Spleen (tissue), 11 donors: Measurements from ENCODE around the gene RAB11FIP4. TPM values are rescaled to one million over a fixed set of nuclear protein-coding genes. Genes with fewer than 3 reads are reported as not detected.

ENCODE experiments used
- DNase-seq: peaks from one replicate; pipeline ENCODE4 v3.0.0-alpha.2; 2020
- H3K27ac ChIP-seq, 8 donors: fragments of 200-600 bp; sonication (generic) in 7 of 8; 1 replicate in 4 of 8; 2 replicates in 4 of 8; pipeline versions ENCODE4 v1.5.0 to v1.8.0; 2016 to 2021; ENCODE audit warnings: inconsistent platforms in 4 of 8, mild to moderate bottlenecking in 4 of 8, moderate library complexity in 1 of 8
- H3K27me3 ChIP-seq, 7 donors: fragments of 200-600 bp; sonication (generic) in 6 of 7; replicated peaks in 1 of 7; 1 replicate in 4 of 7; 2 replicates in 3 of 7; pipeline versions ENCODE4 v1.5.0 to v1.8.0; 2016 to 2021; ENCODE audit warnings: inconsistent platforms in 3 of 7, mild to moderate bottlenecking in 1 of 7
- H3K36me3 ChIP-seq, 6 donors: fragments of 200-600 bp; sonication (generic) in 5 of 6; 1 replicate in 4 of 6; 2 replicates in 2 of 6; pipeline versions ENCODE4 v1.5.0 to v1.8.0; 2016 to 2021; ENCODE audit warnings: inconsistent platforms in 2 of 6
- H3K4me1 ChIP-seq, 6 donors: fragments of 200-600 bp; sonication (generic) in 5 of 6; 1 replicate in 3 of 6; 2 replicates in 3 of 6; pipeline versions ENCODE4 v1.5.0 to v1.8.0; 2016 to 2021; ENCODE audit warnings: inconsistent platforms in 3 of 6
- H3K4me3 ChIP-seq, 8 donors: fragments of 200-600 bp; sonication (generic) in 7 of 8; 1 replicate in 4 of 8; 2 replicates in 4 of 8; pipeline versions ENCODE4 v1.5.0 to v1.8.0; 2016 to 2021; ENCODE audit warnings: inconsistent platforms in 4 of 8, mild to moderate bottlenecking in 4 of 8, moderate library complexity in 2 of 8
- H3K9me3 ChIP-seq, 8 donors: fragments of 200-600 bp; sonication (generic) in 7 of 8; 1 replicate in 4 of 8; 2 replicates in 4 of 8; pipeline versions ENCODE4 v1.5.0 to v1.8.0; 2016 to 2021; ENCODE audit warnings: inconsistent platforms in 4 of 8
- CTCF ChIP-seq, 11 experiments: fragments of 200-600 bp in 7 of 11; fragments of 450-650 bp in 4 of 11; sonication (generic) in 4 of 11; IDR thresholded peaks in 8 of 11; conservative IDR thresholded peaks in 3 of 11; 1 replicate in 7 of 11; 2 replicates in 4 of 11; pipeline versions ENCODE4 v1.4.0 to v1.8.0; 2016 to 2021; ENCODE audit warnings: antibody characterized with exemption in 11 of 11, inconsistent platforms in 4 of 11, mild to moderate bottlenecking in 1 of 11
- POLR2A ChIP-seq, 3 donors: fragments of 450-650 bp; IDR thresholded peaks; one replicate each; pipeline ENCODE4 v1.5.1; 2017; ENCODE audit warnings: antibody characterized with exemption in 3 of 3, mild to moderate bottlenecking in 1 of 3
- POLR2AphosphoS5 ChIP-seq, 3 donors: sonication (generic); formaldehyde crosslinking; IDR thresholded peaks; one replicate each; pipeline ENCODE4 v1.5.1; 2017; ENCODE audit warnings: antibody characterized with exemption in 3 of 3
- WGBS, 5 donors: extraction: QIAGEN DNeasy Blood & Tissue Kit in 3 of 5; methylation state at CpG; one replicate each; pipeline versions ENCODE4 v1.1.5 to v1.1.7; 2013 to 2018; 5-methylcytosine and 5-hydroxymethylcytosine counted together
- intact Hi-C: fragments of 100-400 bp; cut with DNase I; formaldehyde crosslinking; loops from one replicate; pipeline ENCODE4 v1.15.0; 2023; ENCODE audit warnings: low total_unique reads
- polyA plus RNA-seq, 3 donors: library from polyadenylated mRNA; stranded (reverse); fragments of 200-250 nt; gene quantifications; one replicate each; pipeline ENCODE4 v1.2.1, GENCODE V29; 2013
- total RNA-seq, 7 donors: library from RNA; depleted of rRNA in 3 of 7; stranded (reverse); fragments of >200 nt in 3 of 7; fragmentation: NEBNext Ultra II Directional in 4 of 7; extraction: Animal tissue kit (Norgen Biotek cat#: 25700) in 4 of 7; gene quantifications; one replicate each; pipeline versions ENCODE4 v1.1.0 to v1.2.1, GENCODE V29; 2016 to 2021
- donor health status: healthy with polysubstance abuse.
- donor health status: DM: no; HTN: no; CAD: no; lungs with moderate emphysema.
- donor health status: DM: no; HTN: no; CAD: no.
- donor health status: Bipolar disorder and iron deficiency.
- donor health status: healthy.
- donor health status: DM: no; HTN: no; CAD: no.
- donor health status: DM: yes; HTN: yes; CAD: no.

RAB11FIP4 gene
- total and polyA plus RNA-seq, 10 donors, result 5.5 to 25.2 (median 20.9) TPM

GRCh38 chr17:31369266-31369665 lies 22.2 kb upstream of the RAB11FIP4 start:
- TF ChIP-seq POLR2AphosphoS5 (IDR thresholded peaks at IDR 0.05) (no peak), POLR2A (IDR thresholded peaks at IDR 0.05) (no peak), CTCF (IDR thresholded peaks at IDR 0.05 in 8 of 11, conservative IDR thresholded peaks at IDR 0.05 in 3 of 11) (no peak)

GRCh38 chr17:31371511-31372097 lies 19.9 kb upstream of the RAB11FIP4 start:
- intact Hi-C loops, result loop anchor here (10.0 kb wide), 2 partner anchors 137 to 357 kb away; no protein-coding TSS in a partner anchor
- H3K4me3 ChIP-seq, result no peak overlapping the region
- WGBS, 5 donors, result 38 to 48% (median 39%) methylated on average over 4 of the region's 4 CpGs
- peaks cover 0 to 45% (median 0%) of the 10 kb centered on the region in 6 donors for H3K36me3 ChIP-seq
- TF ChIP-seq POLR2AphosphoS5 (IDR thresholded peaks at IDR 0.05), result no peak
- no peak for TF ChIP-seq CTCF (IDR thresholded peaks at IDR 0.05 in 8 of 11, conservative IDR thresholded peaks at IDR 0.05 in 3 of 11)
- no peak for TF ChIP-seq POLR2A (IDR thresholded peaks at IDR 0.05)
- peaks cover 0 to 48% (median 43%) of the 10 kb centered on the region in 6 donors for H3K4me1 ChIP-seq
- no peak for DNase-seq
- H3K9me3 ChIP-seq, result no peaks in the 10 kb centered on the region
- peak overlapping the region in 2 of 8 donors; percentile 18 to 19 for H3K27ac ChIP-seq
- H3K27me3 ChIP-seq, result no peaks in the 10 kb centered on the region

More at GRCh38 chr17:31369266-31369665, 22.2 kb upstream of the RAB11FIP4 start:
- Histone ChIP-seq H3K4me1 (peaks cover 0 to 42% (median 39%) of the 10 kb centered on the region in 6 donors), H3K9me3 (no peaks in the 10 kb centered on the region), H3K4me3 (no peak overlapping the region), H3K27me3 (no peaks in the 10 kb centered on the region), H3K36me3 (peaks cover 0 to 33% (median 0%) of the 10 kb centered on the region in 6 donors), H3K27ac (no peak overlapping the region)
- DNase-seq, result no peak
- intact Hi-C loops, result no loop called here

GRCh38 chr17:31373150-31374093 lies 18.1 kb upstream of the RAB11FIP4 start:
- peak; percentile 46 to 82 (median 65) for TF ChIP-seq CTCF (IDR thresholded peaks at IDR 0.05 in 8 of 11, conservative IDR thresholded peaks at IDR 0.05 in 3 of 11)
- no peak for TF ChIP-seq POLR2A (IDR thresholded peaks at IDR 0.05)
- TF ChIP-seq POLR2AphosphoS5 (IDR thresholded peaks at IDR 0.05), result no peak
- peak overlapping the region in 1 of 8 donors; percentile 30 for H3K4me3 ChIP-seq
- H3K27ac ChIP-seq, result peak overlapping the region in 7 of 8 donors; percentile 3 to 71 (median 51)
- intact Hi-C loops, result loop anchor here (10.0 kb wide), 2 partner anchors 139 to 359 kb away; no protein-coding TSS in a partner anchor
- no peaks in the 10 kb centered on the region for H3K27me3 ChIP-seq
- DNase-seq, result no peak
- H3K4me1 ChIP-seq, result peaks cover 0 to 48% (median 43%) of the 10 kb centered on the region in 6 donors
- WGBS, 5 donors, result 53 to 83% (median 78%) methylated on average over 10 of the region's 10 CpGs
- peaks cover 0 to 30% (median 0%) of the 10 kb centered on the region in 6 donors for H3K36me3 ChIP-seq
- no peaks in the 10 kb centered on the region for H3K9me3 ChIP-seq
